Neural cell (in vitro differentiated cells): ENCODE results near the gene KRTAP1-4. TPM values are rescaled to one million over a fixed set of nuclear protein-coding genes. Genes with fewer than 3 reads are reported as not detected.
"Not testable (repeated sequence)": the region's sequence is repeated elsewhere in the genome, so short reads cannot be mapped to it uniquely, and the experiment has no call there.

Experiments used
- H2AFZ ChIP-seq: fragments of 200-600, 300-800 bp; sonication (generic), shearing (Covaris generic); 2 replicates; pipeline ENCODE4 v1.6.0; 2014; ENCODE audit warnings: low read depth, mild to moderate bottlenecking, antibody characterized with exemption, low read length, moderate library complexity
- H3F3A ChIP-seq: fragments of 200-600 bp; shearing (Covaris generic); 2 replicates; pipeline ENCODE4 v1.6.1; 2016; ENCODE audit warnings: mild to moderate bottlenecking, moderate library complexity, mixed read lengths, antibody characterized with exemption, low read length; ENCODE audit not compliant: insufficient read depth, poor library complexity, severe bottlenecking
- H3K27ac ChIP-seq: fragments of 200-600, 300-800 bp; sonication (generic), shearing (Covaris generic); 2 replicates; pipeline ENCODE4 v1.5.1; 2014; ENCODE audit warnings: mild to moderate bottlenecking, low read length, moderate library complexity
- H3K27me3 ChIP-seq: fragments of 300-800, 200-600 bp; sonication (generic), shearing (Covaris generic); 2 replicates; pipeline ENCODE4 v1.6.0; 2014; ENCODE audit warnings: mild to moderate bottlenecking, low read depth, low read length, moderate library complexity; ENCODE audit not compliant: insufficient read depth
- H3K36me3 ChIP-seq: fragments of 300-800, 200-600 bp; sonication (generic), shearing (Covaris generic); 2 replicates; pipeline ENCODE4 v1.5.1; 2014; ENCODE audit warnings: mild to moderate bottlenecking, antibody characterized with exemption, low read length, moderate library complexity; ENCODE audit not compliant: insufficient read depth
- H3K4me2 ChIP-seq: fragments of 300-800, 200-600 bp; sonication (generic), shearing (Covaris generic); 2 replicates; pipeline ENCODE4 v1.6.0; 2014; ENCODE audit warnings: mild to moderate bottlenecking, low read length
- H3K4me3 ChIP-seq: fragments of 300-800, 200-600 bp; sonication (generic), shearing (Covaris generic); 2 replicates; pipeline ENCODE4 v1.5.1; 2014; ENCODE audit warnings: mild to moderate bottlenecking, low read length, moderate library complexity
- H3K79me2 ChIP-seq: fragments of 200-600 bp; shearing (Covaris generic); replicated peaks from 2 replicates; pipeline ENCODE4 v1.6.0; 2014; ENCODE audit warnings: mild to moderate bottlenecking, low read length, moderate library complexity; ENCODE audit not compliant: insufficient read depth
- H3K9ac ChIP-seq: fragments of 300-800, 200-600 bp; sonication (generic), shearing (Covaris generic); 2 replicates; pipeline ENCODE4 v1.6.1; 2016; ENCODE audit warnings: mild to moderate bottlenecking, low read length, mixed read lengths
- H3K9me2 ChIP-seq: fragments of 200-600 bp; shearing (Covaris generic); 2 replicates; pipeline ENCODE4 v1.6.1; 2016; ENCODE audit warnings: mild to moderate bottlenecking, low read length, mixed read lengths; ENCODE audit not compliant: insufficient read depth
- H3K9me3 ChIP-seq: fragments of 200-600, 300-800 bp; sonication (generic), shearing (Covaris generic); 2 replicates; pipeline ENCODE4 v1.6.1; 2016; ENCODE audit warnings: mild to moderate bottlenecking, mixed run types, low read length, moderate library complexity, mixed read lengths
- H4K20me1 ChIP-seq: fragments of 200-600 bp; shearing (Covaris generic); 2 replicates; pipeline ENCODE4 v1.6.1; 2016; ENCODE audit warnings: mild to moderate bottlenecking, mixed run types; ENCODE audit not compliant: insufficient read depth
- EP300 ChIP-seq: fragments of 450-650 bp; conservative IDR thresholded peaks from 2 replicates; pipeline ENCODE4 v1.6.1; 2014; ENCODE audit warnings: antibody characterized with exemption, mild to moderate bottlenecking, moderate library complexity; ENCODE audit not compliant: poor library complexity, severe bottlenecking
- EZH2 ChIP-seq: fragments of 200-600, 300-800 bp; shearing (Covaris generic), sonication (generic); IDR thresholded peaks from 2 replicates; pipeline ENCODE4 v1.6.1; 2014; ENCODE audit warnings: antibody characterized with exemption, low read length, borderline replicate concordance, mild to moderate bottlenecking; ENCODE audit not compliant: insufficient read depth, poor library complexity, severe bottlenecking
- MXI1 ChIP-seq: fragments of 450-650 bp; conservative IDR thresholded peaks from 2 replicates; pipeline ENCODE4 v1.6.1; 2014; ENCODE audit warnings: antibody characterized with exemption, mild to moderate bottlenecking; ENCODE audit not compliant: poor library complexity, severe bottlenecking
- POLR2AphosphoS5 ChIP-seq: IDR thresholded peaks from 2 replicates; pipeline ENCODE4 v1.6.1; 2012
- RAD21 ChIP-seq: fragments of 450-650 bp; conservative IDR thresholded peaks from 2 replicates; pipeline ENCODE4 v1.6.1; 2014; ENCODE audit warnings: antibody characterized with exemption, mild to moderate bottlenecking, moderate library complexity
- SMC3 ChIP-seq: fragments of 450-650 bp; conservative IDR thresholded peaks from 2 replicates; pipeline ENCODE4 v1.6.1; 2014; ENCODE audit warnings: antibody characterized with exemption, mild to moderate bottlenecking, moderate library complexity; ENCODE audit not compliant: poor library complexity
- TAF1 ChIP-seq: IDR thresholded peaks from 2 replicates; pipeline ENCODE4 v1.6.1; 2012; ENCODE audit warnings: low read depth
- polyA plus RNA-seq: library from polyadenylated mRNA; depleted of rRNA; stranded (reverse); fragments of >200 nt; gene quantifications from 2 replicates; pipeline ENCODE4 v1.2.3, GENCODE V29; 2014
- TF ChIP-seq, protein P1 (sequence below): IDR thresholded peaks from 2 replicates; pipeline ENCODE4 v1.6.1; 2012; ENCODE audit warnings: borderline replicate concordance
- TF ChIP-seq, protein P2 (sequence below): fragments of 450-650 bp; IDR thresholded peaks from 2 replicates; pipeline ENCODE4 v1.5.1; 2014; ENCODE audit warnings: antibody characterized with exemption, mild to moderate bottlenecking, moderate library complexity; ENCODE audit not compliant: poor library complexity, severe bottlenecking

Gene KRTAP1-4
- polyA plus RNA-seq, 1 donor from 2014 or later = not detected

GRCh38 chr17:41059276-41060051 is 29.5 kb upstream of the KRTAP1-4 start:
- not testable (repeated sequence) for H3K36me3 ChIP-seq, H3K9ac ChIP-seq, H3K27ac ChIP-seq, H2AFZ ChIP-seq, H3K9me3 ChIP-seq, H3F3A ChIP-seq, H4K20me1 ChIP-seq, H3K9me2 ChIP-seq, H3K27me3 ChIP-seq, H3K4me3 ChIP-seq, H3K79me2 ChIP-seq, H3K4me2 ChIP-seq

GRCh38 chr17:41058741-41059140 is 28.7 kb upstream of the KRTAP1-4 start:
- Histone ChIP-seq H3K4me3 (no peak overlapping the region), H2AFZ (no peak overlapping the region), H3F3A (no peaks in the 10 kb centered on the region), H3K27ac (no peak overlapping the region), H4K20me1 (no peaks in the 10 kb centered on the region), H3K9me2 (no peaks in the 10 kb centered on the region), H3K27me3 (no peaks in the 10 kb centered on the region), H3K9me3 (no peaks in the 10 kb centered on the region), H3K9ac (no peak overlapping the region), H3K79me2 (no peaks in the 10 kb centered on the region), H3K36me3 (no peaks in the 10 kb centered on the region), H3K4me2 (no peak overlapping the region)
- TF ChIP-seq MXI1 = no peak
- TF ChIP-seq EP300 = no peak
- TF ChIP-seq POLR2AphosphoS5 = no peak
- TF ChIP-seq, protein P1, sequence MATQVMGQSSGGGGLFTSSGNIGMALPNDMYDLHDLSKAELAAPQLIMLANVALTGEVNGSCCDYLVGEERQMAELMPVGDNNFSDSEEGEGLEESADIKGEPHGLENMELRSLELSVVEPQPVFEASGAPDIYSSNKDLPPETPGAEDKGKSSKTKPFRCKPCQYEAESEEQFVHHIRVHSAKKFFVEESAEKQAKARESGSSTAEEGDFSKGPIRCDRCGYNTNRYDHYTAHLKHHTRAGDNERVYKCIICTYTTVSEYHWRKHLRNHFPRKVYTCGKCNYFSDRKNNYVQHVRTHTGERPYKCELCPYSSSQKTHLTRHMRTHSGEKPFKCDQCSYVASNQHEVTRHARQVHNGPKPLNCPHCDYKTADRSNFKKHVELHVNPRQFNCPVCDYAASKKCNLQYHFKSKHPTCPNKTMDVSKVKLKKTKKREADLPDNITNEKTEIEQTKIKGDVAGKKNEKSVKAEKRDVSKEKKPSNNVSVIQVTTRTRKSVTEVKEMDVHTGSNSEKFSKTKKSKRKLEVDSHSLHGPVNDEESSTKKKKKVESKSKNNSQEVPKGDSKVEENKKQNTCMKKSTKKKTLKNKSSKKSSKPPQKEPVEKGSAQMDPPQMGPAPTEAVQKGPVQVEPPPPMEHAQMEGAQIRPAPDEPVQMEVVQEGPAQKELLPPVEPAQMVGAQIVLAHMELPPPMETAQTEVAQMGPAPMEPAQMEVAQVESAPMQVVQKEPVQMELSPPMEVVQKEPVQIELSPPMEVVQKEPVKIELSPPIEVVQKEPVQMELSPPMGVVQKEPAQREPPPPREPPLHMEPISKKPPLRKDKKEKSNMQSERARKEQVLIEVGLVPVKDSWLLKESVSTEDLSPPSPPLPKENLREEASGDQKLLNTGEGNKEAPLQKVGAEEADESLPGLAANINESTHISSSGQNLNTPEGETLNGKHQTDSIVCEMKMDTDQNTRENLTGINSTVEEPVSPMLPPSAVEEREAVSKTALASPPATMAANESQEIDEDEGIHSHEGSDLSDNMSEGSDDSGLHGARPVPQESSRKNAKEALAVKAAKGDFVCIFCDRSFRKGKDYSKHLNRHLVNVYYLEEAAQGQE = no peak
- no peak for TF ChIP-seq EZH2
- no peak for TF ChIP-seq RAD21
- TF ChIP-seq SMC3 = no peak
- TF ChIP-seq TAF1 = no peak
- TF ChIP-seq, protein P2, sequence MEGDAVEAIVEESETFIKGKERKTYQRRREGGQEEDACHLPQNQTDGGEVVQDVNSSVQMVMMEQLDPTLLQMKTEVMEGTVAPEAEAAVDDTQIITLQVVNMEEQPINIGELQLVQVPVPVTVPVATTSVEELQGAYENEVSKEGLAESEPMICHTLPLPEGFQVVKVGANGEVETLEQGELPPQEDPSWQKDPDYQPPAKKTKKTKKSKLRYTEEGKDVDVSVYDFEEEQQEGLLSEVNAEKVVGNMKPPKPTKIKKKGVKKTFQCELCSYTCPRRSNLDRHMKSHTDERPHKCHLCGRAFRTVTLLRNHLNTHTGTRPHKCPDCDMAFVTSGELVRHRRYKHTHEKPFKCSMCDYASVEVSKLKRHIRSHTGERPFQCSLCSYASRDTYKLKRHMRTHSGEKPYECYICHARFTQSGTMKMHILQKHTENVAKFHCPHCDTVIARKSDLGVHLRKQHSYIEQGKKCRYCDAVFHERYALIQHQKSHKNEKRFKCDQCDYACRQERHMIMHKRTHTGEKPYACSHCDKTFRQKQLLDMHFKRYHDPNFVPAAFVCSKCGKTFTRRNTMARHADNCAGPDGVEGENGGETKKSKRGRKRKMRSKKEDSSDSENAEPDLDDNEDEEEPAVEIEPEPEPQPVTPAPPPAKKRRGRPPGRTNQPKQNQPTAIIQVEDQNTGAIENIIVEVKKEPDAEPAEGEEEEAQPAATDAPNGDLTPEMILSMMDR = no peak
